HepG2 (cell line): Measurements from ENCODE around the gene TUBB3. TPM values are rescaled to one million over a fixed set of nuclear protein-coding genes. Genes with fewer than 3 reads are reported as not detected.

ENCODE experiments used
- ARNTL ChIP-seq: sonication (generic); formaldehyde crosslinking; IDR thresholded peaks from 2 replicates; pipeline ENCODE4 v1.4.0; 2020; ENCODE audit warnings: mild to moderate bottlenecking, missing genetic modification reagents
- BCL3 ChIP-seq: sonication (generic); formaldehyde crosslinking; IDR thresholded peaks from 2 replicates; pipeline ENCODE4 v1.5.1; 2020; ENCODE audit warnings: mild to moderate bottlenecking, missing genetic modification reagents, moderate library complexity
- HMGA1 ChIP-seq: sonication (generic); formaldehyde crosslinking; conservative IDR thresholded peaks from 2 replicates; pipeline ENCODE4 v1.4.0; 2020; ENCODE audit warnings: missing genetic modification reagents
- HNF1A ChIP-seq, 2 experiments: sonication (generic) in 1 of 2; formaldehyde crosslinking in 1 of 2; IDR thresholded peaks; 2 replicates each; pipeline versions ENCODE4 v1.4.0 to v1.6.1; 2016 to 2020; ENCODE audit warnings: borderline replicate concordance in 1 of 2, low read depth in 1 of 2, mild to moderate bottlenecking in 1 of 2, missing genetic modification reagents in 1 of 2
- HNRNPK ChIP-seq: fragments of 200-400 bp; formaldehyde crosslinking; IDR thresholded peaks from 2 replicates; pipeline ENCODE4 v1.6.1; 2018; ENCODE audit warnings: low read length, low read depth, moderate library complexity, mild to moderate bottlenecking; ENCODE audit not compliant: poor library complexity, severe bottlenecking
- HOXA7 ChIP-seq: sonication (generic); formaldehyde crosslinking; IDR thresholded peaks from 2 replicates; pipeline ENCODE4 v1.8.1; 2022; ENCODE audit warnings: mild to moderate bottlenecking, missing genetic modification reagents, moderate library complexity
- MZF1 ChIP-seq: sonication (generic); formaldehyde crosslinking; IDR thresholded peaks from 2 replicates; pipeline ENCODE4 v1.8.1; 2023; ENCODE audit warnings: mild to moderate bottlenecking, missing genetic modification reagents, borderline replicate concordance
- PRDM10 ChIP-seq: sonication (generic); formaldehyde crosslinking; IDR thresholded peaks from 2 replicates; pipeline ENCODE4 v1.4.0; 2020; ENCODE audit warnings: low read depth, missing genetic modification reagents
- SMAD3 ChIP-seq: sonication (generic); formaldehyde crosslinking; IDR thresholded peaks from 2 replicates; pipeline ENCODE4 v1.4.0; 2020; ENCODE audit warnings: missing genetic modification reagents
- ZFP91 ChIP-seq: sonication (generic); formaldehyde crosslinking; IDR thresholded peaks from 2 replicates; pipeline ENCODE4 v1.9.0; 2022; ENCODE audit warnings: missing genetic modification reagents, mild to moderate bottlenecking, borderline replicate concordance
- ZNF207 ChIP-seq: fragments of 450-650 bp; IDR thresholded peaks from 2 replicates; pipeline ENCODE4 v1.6.1; 2016; ENCODE audit warnings: antibody characterized with exemption, borderline replicate concordance
- ZNF30 ChIP-seq: sonication (generic); formaldehyde crosslinking; IDR thresholded peaks from 2 replicates; pipeline ENCODE4 v1.5.0; 2020; ENCODE audit warnings: mild to moderate bottlenecking, missing genetic modification reagents
- ZNF558 ChIP-seq: sonication (generic); formaldehyde crosslinking; IDR thresholded peaks from 2 replicates; pipeline ENCODE4 v1.9.0; 2022; ENCODE audit warnings: mild to moderate bottlenecking, missing genetic modification reagents, borderline replicate concordance
- ZNF597 ChIP-seq: sonication (generic); formaldehyde crosslinking; IDR thresholded peaks from 2 replicates; pipeline ENCODE4 v1.5.0; 2020; ENCODE audit warnings: missing genetic modification reagents
- polyA plus RNA-seq, 8 experiments: library from polyadenylated mRNA; depleted of rRNA in 3 of 8; stranded (reverse) in 7 of 8; unstranded in 1 of 8; fragments of >200 nt; fragmentation: Illumina TruSeq in 4 of 8; extraction: Trizol in 4 of 8; gene quantifications; 2 replicates each; pipeline versions ENCODE4 v1.2.1 to v1.2.3, GENCODE V29; 2011 to 2016; ENCODE audit warnings: low read depth in 4 of 8, missing spikeins in 1 of 8, mixed read lengths in 1 of 8; ENCODE audit not compliant: insufficient read depth in 1 of 8
- total RNA-seq, 5 experiments: library from RNA; depleted of rRNA; stranded (reverse); fragments of >200 nt; fragmentation: Illumina TruSeq; extraction: Trizol; gene quantifications; 2 replicates each; pipeline ENCODE4 v1.2.3, GENCODE V29; 2016; ENCODE audit warnings: low read depth in 1 of 5

Gene TUBB3
- total and polyA plus RNA-seq, 2 of the 13 experiments (the other 11 are each of a cell fraction or from before 2014, with no cell fraction given), result 110 to 185 TPM

GRCh38 chr16:89972244-89973234, 49.4 kb downstream of the TUBB3 start (continued):
- no peak for TF ChIP-seq PRDM10
- peak; percentile 90 for TF ChIP-seq HNRNPK
- peak; percentile 61; the same call in 1 of the 2 replicates for TF ChIP-seq ZFP91 (CRISPR knock-in tag)
- TF ChIP-seq BCL3 (CRISPR knock-in tag), result peak; percentile 92
- no peak for TF ChIP-seq MZF1 (CRISPR knock-in tag)
- peak; percentile 52; the same call in 1 of the 2 replicates for TF ChIP-seq ARNTL
- peak; percentile 25; the same call in 1 of the 2 replicates for TF ChIP-seq SMAD3 (CRISPR knock-in tag)
- no peak for TF ChIP-seq HMGA1 (CRISPR knock-in tag)
- no peak for TF ChIP-seq HOXA7
- TF ChIP-seq ZNF30 (CRISPR knock-in tag), result peak; percentile 88
- no peak for TF ChIP-seq ZNF207
- TF ChIP-seq ZNF558 (CRISPR knock-in tag), result peak; percentile 40; the same call in 1 of the 2 replicates
- peak; percentile 85 for TF ChIP-seq ZNF597
- peak; percentile 40; the same call in 1 of the 2 replicates for TF ChIP-seq HNF1A (IDR thresholded peaks at IDR 0.05; ENCODE audit: low read depth)
- peak; percentile 84 for TF ChIP-seq HNF1A (CRISPR knock-in tag; IDR thresholded peaks at IDR 0.05; ENCODE audit: borderline replicate concordance)
